MG63 (cell line): ENCODE measurements around the gene ACACB. TPM values are rescaled to one million over a fixed set of nuclear protein-coding genes. Genes with fewer than 3 reads are reported as not detected.

Source experiments
- DNase-seq: peaks from one replicate; pipeline ENCODE4 v3.0.0-alpha.2; 2020
- H3K27me3 ChIP-seq: fragments of 250-450 bp; sonication (Bioruptor Pico); 2 replicates; pipeline ENCODE4 v1.5.1; 2020; ENCODE audit warnings: mild to moderate bottlenecking, moderate library complexity
- H3K36me3 ChIP-seq: fragments of 250-450 bp; sonication (Bioruptor Pico); 2 replicates; pipeline ENCODE4 v1.5.1; 2020; ENCODE audit warnings: mild to moderate bottlenecking, moderate library complexity
- H3K4me3 ChIP-seq: fragments of 250-450 bp; sonication (Bioruptor Pico); 2 replicates; pipeline ENCODE4 v1.5.1; 2020; ENCODE audit warnings: mild to moderate bottlenecking, moderate library complexity
- H3K9me3 ChIP-seq: fragments of 250-450 bp; sonication (Bioruptor Pico); 2 replicates; pipeline ENCODE4 v1.5.1; 2020; ENCODE audit warnings: mild to moderate bottlenecking, moderate library complexity
- total RNA-seq: library from RNA; depleted of rRNA; stranded (reverse); fragments of >200 nt; shearing (Covaris generic); gene quantifications from 2 replicates; pipeline ENCODE4 v1.2.3, GENCODE V29; 2014; ENCODE audit warnings: low replicate concordance; rRNA removed

Gene ACACB
- total RNA-seq: 0.20 and 2.9 TPM in 2 replicates

DNA sequence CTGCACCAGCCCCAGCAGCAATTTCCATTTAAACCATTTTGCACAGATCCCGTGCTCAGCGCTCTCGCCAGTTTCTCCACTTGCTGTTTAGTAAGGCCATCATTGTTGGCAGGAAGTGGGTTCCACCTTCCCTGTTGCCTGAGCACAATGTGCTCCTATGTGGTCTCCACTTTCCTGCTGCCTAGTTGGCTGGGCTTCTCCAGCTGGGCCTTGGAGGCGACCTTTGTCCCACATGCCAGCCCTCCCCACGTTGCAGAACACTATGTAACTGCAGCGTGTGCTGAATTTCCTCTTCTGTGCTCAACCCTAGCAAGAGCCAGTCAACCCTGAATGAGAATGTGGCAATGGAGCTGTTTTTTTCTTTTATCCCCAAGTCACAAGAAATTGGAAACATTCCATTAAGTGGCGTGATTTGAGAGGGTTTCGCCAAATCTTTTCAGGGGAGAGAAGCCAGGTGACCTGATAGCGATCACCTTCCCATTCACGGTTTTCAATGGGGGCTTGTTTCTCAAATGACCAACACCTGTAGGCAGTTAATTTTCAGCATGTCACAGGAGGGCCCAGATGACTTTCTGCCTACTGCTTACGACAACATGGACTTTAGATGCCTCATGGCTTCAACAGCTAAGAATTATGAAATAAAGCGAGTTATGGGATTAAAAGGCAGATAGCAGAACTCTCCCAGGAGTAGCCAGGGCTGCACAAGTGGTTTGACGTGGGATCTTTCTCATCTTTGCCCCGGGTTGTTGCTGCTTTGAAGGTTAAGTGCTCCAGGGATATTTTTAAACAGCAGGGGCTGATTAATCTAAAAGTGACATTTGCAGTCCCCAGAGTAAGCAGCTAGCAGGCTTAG, at the start of gene ACACB:
ACACB (plus strand) TSS at position 830 of the 853 bp plus-strand sequence. CDS start 22,819 bp downstream, outside the sequence.
- Histone ChIP-seq H3K4me3 (no peak within 1 kb of the TSS), H3K27me3 (no peaks in the 10 kb centered on the region), H3K36me3 (no peaks in the 10 kb centered on the region; the same call in 1 of the 2 replicates), H3K9me3 (no peaks in the 10 kb centered on the region)
- no peak for DNase-seq

DNA sequence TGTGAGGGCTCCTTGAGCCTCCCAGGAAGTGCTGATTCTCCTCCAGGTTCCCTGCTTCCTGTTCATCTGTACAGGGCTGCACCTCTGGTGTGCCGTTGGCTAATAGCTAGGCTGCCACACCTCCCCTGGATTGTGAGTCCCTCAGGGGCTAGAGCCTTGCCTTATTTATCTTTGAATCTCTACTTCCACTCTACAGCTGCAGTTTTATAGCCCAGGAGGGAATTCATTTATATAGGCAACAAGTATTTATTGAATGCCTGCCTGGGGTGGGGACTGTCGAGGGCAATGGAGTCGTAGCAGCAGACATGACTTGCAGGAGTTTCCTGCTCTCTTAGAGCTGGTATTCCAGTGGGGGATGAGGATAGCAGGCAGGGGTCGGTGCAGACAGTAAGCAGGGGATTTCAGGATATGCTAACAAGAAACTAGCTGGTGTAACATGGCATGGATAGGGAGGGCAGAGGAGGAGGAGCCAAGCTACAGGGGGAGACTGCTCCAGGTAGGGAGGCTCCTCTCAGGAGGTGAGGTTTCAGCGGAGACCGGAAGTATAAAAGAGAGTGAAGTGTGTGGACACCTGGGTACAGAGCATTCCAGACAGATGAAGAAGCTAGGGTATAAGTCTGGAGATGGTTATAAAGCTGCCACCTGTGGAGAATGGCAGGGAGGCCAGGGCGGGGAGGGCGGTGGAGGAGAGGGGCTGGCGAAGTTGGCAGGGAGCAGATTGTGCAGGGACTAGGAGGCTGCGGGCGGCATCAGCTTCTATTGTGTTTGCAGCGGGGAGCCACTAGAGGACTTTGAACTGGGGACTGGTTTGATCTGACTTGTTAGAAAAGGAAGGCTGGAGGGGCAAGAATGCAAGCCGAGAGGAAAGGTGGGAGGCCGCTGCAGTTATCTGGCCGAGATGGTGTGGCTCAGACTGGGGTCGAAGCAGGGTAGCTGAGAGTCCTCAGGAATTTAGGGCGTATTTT, 46.8 kb upstream of the ACACB start:
- DNase-seq: no peak
- Histone ChIP-seq H3K9me3 (no peaks in the 10 kb centered on the region), H3K27me3 (no peaks in the 10 kb centered on the region), H3K36me3 (peaks cover 22% of the 10 kb centered on the region), H3K4me3 (no peak overlapping the region)

GRCh38 chr12:109074866-109075265, 41.5 kb upstream of the ACACB start:
- no peak for DNase-seq
- no peaks in the 10 kb centered on the region for H3K27me3 ChIP-seq
- H3K4me3 ChIP-seq: no peak overlapping the region
- H3K9me3 ChIP-seq: no peaks in the 10 kb centered on the region
- peaks cover 31% of the 10 kb centered on the region for H3K36me3 ChIP-seq

GRCh38 chr12:109082751-109083150, 33.6 kb upstream of the ACACB start:
- Histone ChIP-seq H3K36me3 (peaks cover 25% of the 10 kb centered on the region), H3K9me3 (no peaks in the 10 kb centered on the region), H3K4me3 (no peak overlapping the region), H3K27me3 (no peaks in the 10 kb centered on the region)
- no peak for DNase-seq

DNA sequence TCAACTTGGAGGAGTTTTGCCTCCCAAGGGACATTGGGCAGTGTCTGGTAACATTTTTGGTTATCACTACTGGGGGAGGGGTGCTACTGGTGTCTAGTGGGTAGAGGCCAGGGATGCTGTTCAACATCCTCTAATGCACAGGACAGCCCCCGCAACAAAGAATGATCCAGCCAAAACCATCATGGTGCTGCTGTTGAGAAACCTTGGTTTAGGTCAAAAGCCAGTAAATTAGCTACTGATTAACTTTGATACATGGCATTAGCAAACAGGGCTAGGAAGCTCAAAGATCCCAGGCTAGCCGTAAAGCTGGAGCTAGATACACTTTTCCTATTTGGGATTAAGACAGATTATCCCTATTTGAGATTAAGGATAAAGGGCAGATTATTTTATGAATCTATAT, 32.0 kb upstream of the ACACB start:
- H3K4me3 ChIP-seq: no peak overlapping the region
- H3K9me3 ChIP-seq: no peaks in the 10 kb centered on the region
- peaks cover 32% of the 10 kb centered on the region for H3K36me3 ChIP-seq
- no peak for DNase-seq
- no peaks in the 10 kb centered on the region; the same call in 1 of the 2 replicates for H3K27me3 ChIP-seq

- Histone ChIP-seq H3K27me3 (no peaks in the 10 kb centered on the region; the same call in 1 of the 2 replicates), H3K4me3 (no peak overlapping the region), H3K9me3 (no peaks in the 10 kb centered on the region), H3K36me3 (peaks cover 42% of the 10 kb centered on the region)
- DNase-seq: no peak
Measured at GRCh38 chr12:109085590-109085989, 30.8 kb upstream of the ACACB start.

DNA sequence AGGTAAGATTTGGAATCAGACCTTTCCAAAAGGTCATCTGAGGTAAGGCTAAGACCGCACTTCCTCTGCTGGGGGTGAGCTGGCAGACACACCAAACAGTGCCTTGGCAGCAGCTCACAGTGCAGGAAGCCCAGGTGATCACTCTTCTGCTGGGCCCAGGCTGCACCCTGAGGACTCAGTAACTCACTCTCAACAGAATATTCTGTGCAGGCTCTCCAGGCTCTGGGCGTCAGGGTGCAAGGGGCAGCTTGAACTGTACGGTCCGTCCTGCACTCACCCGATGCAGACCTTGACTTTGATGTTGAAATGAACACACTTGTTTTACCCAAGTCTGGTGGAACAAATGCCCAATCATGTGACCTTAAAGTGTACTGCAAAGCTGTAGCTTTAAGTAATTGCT, 29.1 kb upstream of the ACACB start:
- H3K4me3 ChIP-seq: no peak overlapping the region
- peaks cover 53% of the 10 kb centered on the region for H3K36me3 ChIP-seq
- H3K27me3 ChIP-seq: no peaks in the 10 kb centered on the region; the same call in 1 of the 2 replicates
- DNase-seq: no peak
- no peaks in the 10 kb centered on the region for H3K9me3 ChIP-seq

DNA sequence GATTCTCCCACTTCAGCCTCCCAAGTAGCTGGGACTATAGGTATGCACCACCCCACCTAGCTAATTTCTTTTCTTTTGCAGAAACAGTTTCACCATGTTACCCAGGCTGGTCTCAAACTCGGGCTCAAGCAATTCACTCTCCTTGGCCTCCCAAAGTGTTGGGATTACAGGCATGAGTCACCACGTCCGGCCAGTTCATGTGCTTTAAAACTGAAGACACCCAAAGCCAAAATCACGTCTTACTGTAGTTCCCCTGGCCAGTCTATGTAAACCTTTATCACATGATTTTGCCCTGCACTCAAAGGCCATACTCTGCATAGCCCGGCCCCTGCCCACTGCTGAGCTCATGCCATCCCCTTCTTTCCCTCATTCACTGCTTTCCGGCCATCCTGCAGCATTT, 27.6 kb upstream of the ACACB start:
- DNase-seq: peak; percentile 47
- Histone ChIP-seq H3K4me3 (no peak overlapping the region), H3K27me3 (no peaks in the 10 kb centered on the region; the same call in 1 of the 2 replicates), H3K9me3 (no peaks in the 10 kb centered on the region), H3K36me3 (peaks cover 56% of the 10 kb centered on the region)

DNA sequence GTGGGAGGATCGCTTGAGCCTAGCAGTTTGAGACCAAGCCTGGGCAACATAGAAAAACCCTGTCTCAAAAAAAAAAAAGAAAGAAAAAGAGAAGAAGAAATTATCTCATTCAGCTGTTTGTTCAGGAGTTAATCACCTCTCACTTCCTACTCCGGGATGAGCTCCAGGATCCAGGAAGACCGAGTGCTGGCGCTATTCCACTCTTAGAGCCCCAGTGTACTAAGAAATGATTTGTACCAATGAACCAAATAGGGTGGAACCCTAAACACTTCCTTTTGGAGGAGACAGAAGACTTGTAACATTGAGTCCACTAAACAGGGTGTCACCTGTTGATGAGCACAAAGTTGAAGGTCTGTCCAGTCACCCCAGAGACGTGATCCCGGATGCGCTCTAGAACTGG, 26.7 kb upstream of the ACACB start:
- H3K36me3 ChIP-seq: peaks cover 56% of the 10 kb centered on the region

GRCh38 chr12:109092497-109093021, 23.8 kb upstream of the ACACB start:
- H3K36me3 ChIP-seq: peaks cover 46% of the 10 kb centered on the region
- peak; percentile 20 for DNase-seq
- no peaks in the 10 kb centered on the region; the same call in 1 of the 2 replicates for H3K27me3 ChIP-seq
- H3K9me3 ChIP-seq: no peaks in the 10 kb centered on the region
- H3K4me3 ChIP-seq: peak overlapping the region; percentile 70

More for the DNA sequence above, 26.7 kb upstream of the ACACB start:
- Histone ChIP-seq H3K9me3 (no peaks in the 10 kb centered on the region), H3K4me3 (no peak overlapping the region), H3K27me3 (no peaks in the 10 kb centered on the region; the same call in 1 of the 2 replicates)
- no peak for DNase-seq

- peaks cover 40% of the 10 kb centered on the region for H3K36me3 ChIP-seq
- H3K4me3 ChIP-seq: peak within 1 kb of the TSS; percentile 70
Measured at GRCh38 chr12:109093022-109093918, 23.1 kb upstream of the ACACB start, which contains the start of gene ALKBH2. ALKBH2 (minus strand) TSS chr12:109093472; CDS start chr12:109092786, 686 bp downstream.

DNA sequence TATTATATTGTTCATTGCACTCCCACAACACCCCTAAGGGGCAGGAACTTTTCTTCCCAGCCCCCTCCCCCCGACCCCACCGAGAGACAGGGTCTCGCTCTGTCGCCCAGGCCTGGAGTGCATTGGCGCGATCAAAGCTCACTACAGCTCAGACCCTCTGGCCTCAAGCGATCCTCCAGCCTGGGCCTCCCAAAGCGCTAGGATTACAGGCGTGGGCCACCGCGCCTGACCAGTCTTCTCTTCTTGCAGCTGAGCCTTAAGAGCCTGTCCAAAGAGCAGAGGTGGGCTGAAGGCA, 19.3 kb upstream of the ACACB start:
- Histone ChIP-seq H3K4me3 (peak overlapping the region; percentile 90), H3K27me3 (no peaks in the 10 kb centered on the region), H3K36me3 (peaks cover 40% of the 10 kb centered on the region), H3K9me3 (no peaks in the 10 kb centered on the region)
- DNase-seq: no peak

More at GRCh38 chr12:109093022-109093918, 23.1 kb upstream of the ACACB start, which contains the start of gene ALKBH2:
- Histone ChIP-seq H3K27me3 (no peaks in the 10 kb centered on the region; the same call in 1 of the 2 replicates), H3K9me3 (no peaks in the 10 kb centered on the region)
- peak; percentile 91 for DNase-seq

GRCh38 chr12:109097435-109098182, 18.8 kb upstream of the ACACB start, which contains the start of gene UNG:
UNG (plus strand) TSS chr12:109097597; CDS start chr12:109097680, 83 bp downstream.
- no peaks in the 10 kb centered on the region for H3K9me3 ChIP-seq
- DNase-seq: peak; percentile 95
- no peaks in the 10 kb centered on the region for H3K27me3 ChIP-seq
- peak within 1 kb of the TSS; percentile 90 for H3K4me3 ChIP-seq
- peaks cover 39% of the 10 kb centered on the region for H3K36me3 ChIP-seq

DNA sequence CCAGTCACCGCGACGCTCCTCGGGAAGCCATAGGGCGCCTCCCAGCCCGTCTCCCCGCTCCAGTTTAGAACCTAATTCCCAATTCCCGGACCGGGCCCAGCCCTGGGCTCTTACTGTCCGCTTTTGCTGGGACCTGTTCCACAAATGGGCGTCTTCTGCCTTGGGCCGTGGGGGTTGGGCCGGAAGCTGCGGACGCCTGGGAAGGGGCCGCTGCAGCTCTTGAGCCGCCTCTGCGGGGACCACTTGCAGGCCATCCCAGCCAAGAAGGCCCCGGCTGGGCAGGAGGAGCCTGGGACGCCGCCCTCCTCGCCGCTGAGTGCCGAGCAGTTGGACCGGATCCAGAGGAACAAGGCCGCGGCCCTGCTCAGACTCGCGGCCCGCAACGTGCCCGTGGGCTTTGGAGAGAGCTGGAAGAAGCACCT, 18.2 kb upstream of the ACACB start:
- DNase-seq: peak; percentile 51
- H3K4me3 ChIP-seq: peak overlapping the region; percentile 90
- peaks cover 43% of the 10 kb centered on the region for H3K36me3 ChIP-seq
- no peaks in the 10 kb centered on the region for H3K27me3 ChIP-seq
- H3K9me3 ChIP-seq: no peaks in the 10 kb centered on the region

- Histone ChIP-seq H3K4me3 (peak overlapping the region; percentile 90), H3K27me3 (no peaks in the 10 kb centered on the region), H3K9me3 (no peaks in the 10 kb centered on the region), H3K36me3 (peaks cover 47% of the 10 kb centered on the region)
- DNase-seq: no peak
Measured at GRCh38 chr12:109098651-109099050, 17.7 kb upstream of the ACACB start.
